Measurements from ENCODE around the gene KCMF1. TPM values are rescaled to one million over a fixed set of nuclear protein-coding genes. Genes with fewer than 3 reads are reported as not detected.

Gene KCMF1
- total RNA-seq, 5 donors from 2014 or later (not counting 1 experiment from before 2014, with no cell fraction given) = 56.7 to 62.5 (median 60.3) TPM

GRCh38 chr2:85033388-85033787 lies 62.4 kb downstream of the KCMF1 start:
- WGBS (ENCODE audit: insufficient coverage) = 83% methylated on average over 1 of the region's 2 CpGs
- CTCF ChIA-PET = no interaction called here
- POLR2A ChIA-PET = interaction anchor here in 1 of 2 donors (0.6 kb wide), 1 partner anchor 13 kb away, joined by 3 read pairs; no protein-coding TSS in a partner anchor

GRCh38 chr2:85034158-85034557 lies 63.2 kb downstream of the KCMF1 start:
- Mint-ChIP-seq H3K36me3 (peaks cover 55% of the 10 kb centered on the region), H3K27ac (no peak overlapping the region), H3K27me3 (no peaks in the 10 kb centered on the region), H3K4me1 (peaks cover 15 to 30% (median 19%) of the 10 kb centered on the region in 3 donors), H3K4me3 (no peak overlapping the region), H3K9me3 (no peaks in the 10 kb centered on the region)
- H3K4me3 ChIP-seq (ENCODE audit: control insufficient read depth in 1 of 2, extremely low read depth in 1 of 2, low read length in 1 of 2) = no peak overlapping the region
- DNase-seq = no peak
- H3K36me3 ChIP-seq (ENCODE audit: control insufficient read depth in 2 of 2, extremely low read depth in 1 of 2, insufficient read depth in 1 of 2, low read length in 1 of 2) = peaks cover 5 to 59% of the 10 kb centered on the region in 2 donors
- no peak for ATAC-seq (replicated peaks in 1 of 4)
- H3K27me3 ChIP-seq (replicated peaks in 1 of 2; ENCODE audit: control insufficient read depth in 2 of 2, extremely low read depth in 1 of 2, insufficient read depth in 2 of 2, low read length in 1 of 2) = no peaks in the 10 kb centered on the region
- 100% methylated on average over 1 of the region's 2 CpGs for WGBS (ENCODE audit: insufficient coverage)
- H3K4me1 ChIP-seq (ENCODE audit: control insufficient read depth in 1 of 2, extremely low read depth in 1 of 2, insufficient read depth in 2 of 2, low read length in 2 of 2) = no peaks in the 10 kb centered on the region
- no peaks in the 10 kb centered on the region for H3K9me3 ChIP-seq
- ChIA-PET POLR2A (interaction anchor here in 1 of 2 donors (0.6 kb wide), 1 partner anchor 12 kb away, joined by 3 read pairs; no protein-coding TSS in a partner anchor), CTCF (interaction anchor here in 1 of 2 donors (0.7 kb wide), 1 partner anchor 17 kb away, joined by 4 read pairs; no protein-coding TSS in a partner anchor)
- H3K27ac ChIP-seq (ENCODE audit: low read length) = no peak overlapping the region

More at GRCh38 chr2:85033388-85033787, 62.4 kb downstream of the KCMF1 start:
- H3K27me3 ChIP-seq (replicated peaks in 1 of 2; ENCODE audit: control insufficient read depth in 2 of 2, extremely low read depth in 1 of 2, insufficient read depth in 2 of 2, low read length in 1 of 2) = no peaks in the 10 kb centered on the region
- Mint-ChIP-seq H3K27me3 (no peaks in the 10 kb centered on the region), H3K4me3 (no peak overlapping the region), H3K4me1 (peaks cover 15 to 29% (median 19%) of the 10 kb centered on the region in 3 donors), H3K27ac (no peak overlapping the region), H3K36me3 (peaks cover 53% of the 10 kb centered on the region), H3K9me3 (no peaks in the 10 kb centered on the region)
- no peaks in the 10 kb centered on the region for H3K9me3 ChIP-seq
- H3K27ac ChIP-seq (ENCODE audit: low read length) = no peak overlapping the region
- no peaks in the 10 kb centered on the region for H3K4me1 ChIP-seq (ENCODE audit: control insufficient read depth in 1 of 2, extremely low read depth in 1 of 2, insufficient read depth in 2 of 2, low read length in 2 of 2)
- ATAC-seq (replicated peaks in 1 of 4) = no peak
- DNase-seq = no peak
- no peak overlapping the region for H3K4me3 ChIP-seq (ENCODE audit: control insufficient read depth in 1 of 2, extremely low read depth in 1 of 2, low read length in 1 of 2)
- H3K36me3 ChIP-seq (ENCODE audit: control insufficient read depth in 2 of 2, extremely low read depth in 1 of 2, insufficient read depth in 1 of 2, low read length in 1 of 2) = peaks cover 5 to 63% of the 10 kb centered on the region in 2 donors

GRCh38 chr2:85037622-85038021 lies 66.7 kb downstream of the KCMF1 start:
- H3K9me3 Mint-ChIP-seq = no peaks in the 10 kb centered on the region
- no peak overlapping the region for H3K27ac Mint-ChIP-seq
- H3K4me1 Mint-ChIP-seq = peaks cover 8 to 24% (median 18%) of the 10 kb centered on the region in 3 donors
- POLR2A ChIA-PET = interaction anchor here in 1 of 2 donors (0.6 kb wide), 1 partner anchor 64 kb away, joined by 7 read pairs; no protein-coding TSS in a partner anchor
- H3K4me3 ChIP-seq (ENCODE audit: control insufficient read depth in 1 of 2, extremely low read depth in 1 of 2, low read length in 1 of 2) = no peak overlapping the region
- 92% methylated on average over 4 of the region's 7 CpGs for WGBS (ENCODE audit: insufficient coverage)
- H3K36me3 Mint-ChIP-seq = peaks cover 56% of the 10 kb centered on the region
- no peak overlapping the region for H3K4me3 Mint-ChIP-seq
- no peaks in the 10 kb centered on the region for H3K27me3 Mint-ChIP-seq
- peaks cover 9 to 59% of the 10 kb centered on the region in 2 donors for H3K36me3 ChIP-seq (ENCODE audit: control insufficient read depth in 2 of 2, extremely low read depth in 1 of 2, insufficient read depth in 1 of 2, low read length in 1 of 2)
- no peaks in the 10 kb centered on the region for H3K4me1 ChIP-seq (ENCODE audit: control insufficient read depth in 1 of 2, extremely low read depth in 1 of 2, insufficient read depth in 2 of 2, low read length in 2 of 2)
- H3K27me3 ChIP-seq (replicated peaks in 1 of 2; ENCODE audit: control insufficient read depth in 2 of 2, extremely low read depth in 1 of 2, insufficient read depth in 2 of 2, low read length in 1 of 2) = no peaks in the 10 kb centered on the region
- H3K9me3 ChIP-seq = no peaks in the 10 kb centered on the region
- no peak overlapping the region for H3K27ac ChIP-seq (ENCODE audit: low read length)
- no peak for DNase-seq
- no peak for ATAC-seq (replicated peaks in 1 of 4)
- CTCF ChIA-PET = no interaction called here

GRCh38 chr2:85042330-85042729 lies 71.4 kb downstream of the KCMF1 start:
- ATAC-seq (replicated peaks in 1 of 4) (no peak), DNase-seq (no peak)
- H3K36me3 ChIP-seq (ENCODE audit: control insufficient read depth in 2 of 2, extremely low read depth in 1 of 2, insufficient read depth in 1 of 2, low read length in 1 of 2) = peaks cover 9 to 76% of the 10 kb centered on the region in 2 donors
- Mint-ChIP-seq H3K27ac (no peak overlapping the region), H3K36me3 (peaks cover 61% of the 10 kb centered on the region), H3K27me3 (no peaks in the 10 kb centered on the region), H3K4me1 (peaks cover 0 to 15% (median 14%) of the 10 kb centered on the region in 3 donors), H3K9me3 (no peaks in the 10 kb centered on the region), H3K4me3 (no peak overlapping the region)
- WGBS (ENCODE audit: insufficient coverage) = 100% methylated on average over 2 of the region's 4 CpGs
- CTCF ChIA-PET = interaction anchor here in 1 of 2 donors (0.5 to 0.7 kb wide), 2 partner anchors 27 to 1439 kb away, joined by 3 to 4 read pairs; no protein-coding TSS in a partner anchor
- POLR2A ChIA-PET = no interaction called here
- H3K27me3 ChIP-seq (replicated peaks in 1 of 2; ENCODE audit: control insufficient read depth in 2 of 2, extremely low read depth in 1 of 2, insufficient read depth in 2 of 2, low read length in 1 of 2) = no peaks in the 10 kb centered on the region
- no peaks in the 10 kb centered on the region for H3K9me3 ChIP-seq
- no peak overlapping the region for H3K27ac ChIP-seq (ENCODE audit: low read length)
- H3K4me1 ChIP-seq (ENCODE audit: control insufficient read depth in 1 of 2, extremely low read depth in 1 of 2, insufficient read depth in 2 of 2, low read length in 2 of 2) = no peaks in the 10 kb centered on the region
- H3K4me3 ChIP-seq (ENCODE audit: control insufficient read depth in 1 of 2, extremely low read depth in 1 of 2, low read length in 1 of 2) = no peak overlapping the region

GRCh38 chr2:85048534-85048933 lies 77.6 kb downstream of the KCMF1 start:
- H3K4me3 Mint-ChIP-seq = no peak overlapping the region
- no peak overlapping the region for H3K27ac ChIP-seq (ENCODE audit: low read length)
- peaks cover 9 to 15% (median 10%) of the 10 kb centered on the region in 3 donors for H3K4me1 Mint-ChIP-seq
- no peaks in the 10 kb centered on the region for H3K9me3 Mint-ChIP-seq
- H3K36me3 Mint-ChIP-seq = peaks cover 48% of the 10 kb centered on the region
- H3K27me3 Mint-ChIP-seq = no peaks in the 10 kb centered on the region
- no peaks in the 10 kb centered on the region for H3K9me3 ChIP-seq
- WGBS (ENCODE audit: insufficient coverage) = 100% methylated on average over 2 of the region's 3 CpGs
- no peak overlapping the region for H3K4me3 ChIP-seq (ENCODE audit: control insufficient read depth in 1 of 2, extremely low read depth in 1 of 2, low read length in 1 of 2)
- CTCF ChIA-PET = no interaction called here
- ATAC-seq (replicated peaks in 1 of 4) (no peak), DNase-seq (no peak)
- H3K4me1 ChIP-seq (ENCODE audit: control insufficient read depth in 1 of 2, extremely low read depth in 1 of 2, insufficient read depth in 2 of 2, low read length in 2 of 2) = no peaks in the 10 kb centered on the region
- POLR2A ChIA-PET = interaction anchor here in 1 of 2 donors (0.5 kb wide), 1 partner anchor 176 kb away, joined by 8 read pairs; no protein-coding TSS in a partner anchor
- H3K36me3 ChIP-seq (ENCODE audit: control insufficient read depth in 2 of 2, extremely low read depth in 1 of 2, insufficient read depth in 1 of 2, low read length in 1 of 2) = peaks cover 20 to 68% of the 10 kb centered on the region in 2 donors
- no peaks in the 10 kb centered on the region for H3K27me3 ChIP-seq (replicated peaks in 1 of 2; ENCODE audit: control insufficient read depth in 2 of 2, extremely low read depth in 1 of 2, insufficient read depth in 2 of 2, low read length in 1 of 2)
- peak overlapping the region; percentile 11 to 79 for H3K27ac Mint-ChIP-seq

GRCh38 chr2:85049236-85049635 lies 78.3 kb downstream of the KCMF1 start:
- H3K4me1 ChIP-seq (ENCODE audit: control insufficient read depth in 1 of 2, extremely low read depth in 1 of 2, insufficient read depth in 2 of 2, low read length in 2 of 2) = peaks cover 0 to under 1% of the 10 kb centered on the region in 2 experiments
- H3K4me3 ChIP-seq (ENCODE audit: control insufficient read depth in 1 of 2, extremely low read depth in 1 of 2, low read length in 1 of 2) = no peak overlapping the region
- H3K36me3 Mint-ChIP-seq = peaks cover 51% of the 10 kb centered on the region
- POLR2A ChIA-PET = no interaction called here
- peaks cover 20 to 63% of the 10 kb centered on the region in 2 donors for H3K36me3 ChIP-seq (ENCODE audit: control insufficient read depth in 2 of 2, extremely low read depth in 1 of 2, insufficient read depth in 1 of 2, low read length in 1 of 2)
- H3K4me3 Mint-ChIP-seq = no peak overlapping the region
- no peak overlapping the region for H3K27ac ChIP-seq (ENCODE audit: low read length)
- H3K27me3 Mint-ChIP-seq = no peaks in the 10 kb centered on the region
- H3K27ac Mint-ChIP-seq = no peak overlapping the region
- H3K9me3 Mint-ChIP-seq = no peaks in the 10 kb centered on the region
- no peaks in the 10 kb centered on the region for H3K27me3 ChIP-seq (replicated peaks in 1 of 2; ENCODE audit: control insufficient read depth in 2 of 2, extremely low read depth in 1 of 2, insufficient read depth in 2 of 2, low read length in 1 of 2)
- ATAC-seq (replicated peaks in 1 of 4) (no peak), DNase-seq (no peak)
- peaks cover 16 to 21% (median 17%) of the 10 kb centered on the region in 3 donors for H3K4me1 Mint-ChIP-seq
- 88% methylated on average over 4 of the region's 10 CpGs for WGBS (ENCODE audit: insufficient coverage)
- CTCF ChIA-PET = no interaction called here
- H3K9me3 ChIP-seq = no peaks in the 10 kb centered on the region

Measured in T-cell (primary cell).